Panc1 (cell line): ENCODE measurements around the gene ELMO1. TPM values are rescaled to one million over a fixed set of nuclear protein-coding genes. Genes with fewer than 3 reads are reported as not detected.

Source experiments
- ATAC-seq: fragments of 200-7000 bp; cut with Tn5 transposase; 2 replicates; pipeline ENCODE4 v1.9.1; 2020; ENCODE audit warnings: mild to moderate bottlenecking, moderate library complexity
- BruUV-seq: library from RNA; stranded (reverse); fragments of 400-500 nt; replicated peaks from 2 replicates; lab custom pipeline; 2021; lab: Mats Ljungman, UMichigan
- CTCF ChIA-PET: fragments of 300-600 bp; sonication (Branson Sonifier 250); formaldehyde crosslinking; loops from one replicate; lab custom pipeline; 2022; ENCODE audit warnings: antibody characterized with exemption; lab: Charles Lee
- POLR2A ChIA-PET: fragments of 300-600 bp; sonication (Branson Sonifier 250); formaldehyde crosslinking; loops from one replicate; lab custom pipeline; 2022; ENCODE audit warnings: antibody characterized with exemption; lab: Charles Lee
- DNase-seq: peaks from one replicate; pipeline ENCODE4 v3.0.0-alpha.2; 2010; ENCODE audit warnings: low read depth, low spot score
- H3K27ac ChIP-seq: 2 replicates; pipeline ENCODE4 v1.5.1; 2011; ENCODE audit warnings: mild to moderate bottlenecking, low read length, inconsistent platforms
- H3K27me3 ChIP-seq: fragments of 200-500 bp; sonication (Bioruptor generic); 2 replicates; pipeline ENCODE4 v1.6.0; 2014; ENCODE audit warnings: low read length, inconsistent platforms; ENCODE audit not compliant: control insufficient read depth, insufficient read depth
- H3K36me3 ChIP-seq: fragments of 200-500 bp; sonication (Bioruptor generic); 2 replicates; pipeline ENCODE4 v1.5.1; 2014; ENCODE audit warnings: inconsistent platforms, mild to moderate bottlenecking, low read length, moderate library complexity; ENCODE audit not compliant: control insufficient read depth, insufficient read depth
- H3K4me1 ChIP-seq: 2 replicates; pipeline ENCODE4 v1.5.1; 2011; ENCODE audit warnings: inconsistent platforms, mild to moderate bottlenecking, low read length, moderate library complexity; ENCODE audit not compliant: control insufficient read depth, insufficient read depth
- H3K4me3 ChIP-seq, 2 experiments: 2 replicates each; pipeline ENCODE4 v1.5.1; 2011 to 2012; ENCODE audit warnings: low read depth in 2 of 2, low read length in 2 of 2, mild to moderate bottlenecking in 2 of 2, inconsistent platforms in 1 of 2, moderate library complexity in 1 of 2
- H3K9me3 ChIP-seq: fragments of 200-500 bp; sonication (Bioruptor generic); 2 replicates; pipeline ENCODE4 v1.5.1; 2014; ENCODE audit warnings: low read depth, mild to moderate bottlenecking, inconsistent platforms, low read length, moderate library complexity; ENCODE audit not compliant: control insufficient read depth, insufficient read depth
- CTCF ChIP-seq: fragments of 450-650 bp; IDR thresholded peaks from 2 replicates; pipeline ENCODE4 v1.5.1; 2017; ENCODE audit warnings: mild to moderate bottlenecking
- POLR2AphosphoS5 ChIP-seq: IDR thresholded peaks from 2 replicates; pipeline ENCODE4 v1.6.1; 2012; ENCODE audit warnings: mild to moderate bottlenecking, low read depth, low read length, moderate library complexity
- REST ChIP-seq, 2 experiments: IDR thresholded peaks; 2 replicates each; pipeline ENCODE4 v1.6.1; 2011 to 2012; ENCODE audit warnings: low read depth in 2 of 2, control low read depth in 1 of 2, low read length in 1 of 2, mild to moderate bottlenecking in 1 of 2, moderate library complexity in 1 of 2; ENCODE audit not compliant: insufficient read depth in 1 of 2
- SIN3A ChIP-seq: IDR thresholded peaks from 2 replicates; pipeline ENCODE4 v1.6.1; 2012; ENCODE audit warnings: low read depth, mild to moderate bottlenecking, low read length, moderate library complexity, borderline replicate concordance; ENCODE audit not compliant: insufficient read depth
- TCF7L2 ChIP-seq: IDR thresholded peaks from 2 replicates; pipeline ENCODE4 v1.6.1; 2011; ENCODE audit warnings: mild to moderate bottlenecking, low read depth, low read length, inconsistent platforms
- in situ Hi-C: cut with HindIII; loops from 2 replicates; pipeline ENCODE4 v1.10.0; 2016; ENCODE audit warnings: low sequenced_read_pairs, low pct_unique_long_range_greater_than_20kb
- intact Hi-C: fragments of 100-400 bp; cut with micrococcal nuclease; formaldehyde crosslinking; loops from one replicate; pipeline ENCODE4 v1.10.0; 2022; ENCODE audit not compliant: unreplicated experiment
- total RNA-seq: library from RNA; stranded (reverse); gene quantifications from one replicate; pipeline ENCODE4 v1.2.1, GENCODE V29; 2021; ENCODE audit not compliant: unreplicated experiment

The ELMO1 gene
- total RNA-seq, 1 experiment from 2014 or later, result 0.80 TPM

GRCh38 chr7:37295401-37295800, 153.3 kb downstream of the ELMO1 start:
- in situ Hi-C loops (no loop called here), intact Hi-C loops (no loop called here)
- ATAC-seq (no peak), DNase-seq (no peak)
- no peak overlapping the region for H3K27ac ChIP-seq
- no peaks in the 10 kb centered on the region for H3K36me3 ChIP-seq
- no peak overlapping the region for H3K4me3 ChIP-seq
- no peaks in the 10 kb centered on the region for H3K4me1 ChIP-seq
- no TSS peak for BruUV-seq
- no peaks in the 10 kb centered on the region for H3K27me3 ChIP-seq
- TF ChIP-seq CTCF (no peak), TCF7L2 (no peak), POLR2AphosphoS5 (no peak), SIN3A (no peak), REST (IDR thresholded peaks at IDR 0.05; ENCODE audit: insufficient read depth in 1 of 2, low read depth in 2 of 2, low read length in 1 of 2) (no peak)
- H3K9me3 ChIP-seq, result no peaks in the 10 kb centered on the region
- CTCF ChIA-PET, result no interaction called here
- POLR2A ChIA-PET, result no interaction called here

DNA sequence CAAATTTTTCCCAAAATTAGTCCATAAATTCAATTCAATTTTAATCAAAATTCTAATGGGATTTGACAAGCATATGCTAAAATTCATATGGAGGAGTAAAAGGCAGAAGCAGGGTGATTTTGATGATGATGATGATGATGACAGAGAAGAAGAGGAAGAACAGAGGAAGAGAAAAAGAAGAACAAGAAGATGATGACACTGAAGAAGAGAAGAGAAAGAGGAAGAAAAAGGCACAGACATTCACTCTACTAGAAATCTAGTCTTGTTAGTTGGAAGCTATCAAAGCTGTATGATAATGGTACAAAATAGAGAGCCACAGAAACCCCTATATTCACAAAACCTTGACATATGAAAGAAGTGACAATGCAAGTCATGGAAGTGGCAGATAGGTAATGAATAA, 157.9 kb downstream of the ELMO1 start:
- ChIA-PET CTCF (interaction anchor here (0.6 kb wide), 1 partner anchor 91 kb away, joined by 3 read pairs; no protein-coding TSS in a partner anchor), POLR2A (no interaction called here)
- intact Hi-C loops, result no loop called here
- Histone ChIP-seq H3K4me1 (no peaks in the 10 kb centered on the region), H3K9me3 (no peaks in the 10 kb centered on the region), H3K36me3 (no peaks in the 10 kb centered on the region), H3K27me3 (no peaks in the 10 kb centered on the region; the same call in 1 of the 2 replicates), H3K4me3 (no peak overlapping the region), H3K27ac (no peak overlapping the region)
- no peak for TF ChIP-seq CTCF
- no peak for TF ChIP-seq TCF7L2
- no peak for TF ChIP-seq POLR2AphosphoS5
- TF ChIP-seq SIN3A, result no peak
- TF ChIP-seq REST (IDR thresholded peaks at IDR 0.05; ENCODE audit: insufficient read depth in 1 of 2, low read depth in 2 of 2, low read length in 1 of 2), result no peak
- ATAC-seq (no peak), DNase-seq (no peak)
- in situ Hi-C loops, result no loop called here
- no TSS peak for BruUV-seq
